Globus pallidus (tissue), 1 donor: ENCODE measurements around the gene TMEM191B.
"Not testable (repeated sequence)": the region's sequence is repeated elsewhere in the genome, so short reads cannot be mapped to it uniquely, and the experiment has no call there.

ENCODE experiments used
- DNase-seq: peaks from one replicate; pipeline ENCODE4 v3.0.0-alpha.2; 2015; ENCODE audit warnings: low spot score

Gene TMEM191B

GRCh38 chr22:18527752-18528596 lies at the start of gene TMEM191B:
TMEM191B (plus strand) TSS chr22:18527802; CDS start chr22:18527981, 179 bp downstream.
- DNase-seq: not testable (repeated sequence)

GRCh38 chr22:18496227-18496626 lies 31.4 kb upstream of the TMEM191B start:
- not testable (repeated sequence) for DNase-seq

GRCh38 chr22:18511327-18511726 lies 16.3 kb upstream of the TMEM191B start:
- not testable (repeated sequence) for DNase-seq

- not testable (repeated sequence) for DNase-seq
Observed at GRCh38 chr22:18512378-18512777, 15.2 kb upstream of the TMEM191B start.

- DNase-seq: not testable (repeated sequence)
Observed at GRCh38 chr22:18513454-18513853, 14.1 kb upstream of the TMEM191B start.

GRCh38 chr22:18518061-18518460 lies 9.5 kb upstream of the TMEM191B start, which contains the start of gene GGTLC3:
GGTLC3 (minus strand) TSS chr22:18518161; CDS start chr22:18517897, 264 bp downstream.
- not testable (repeated sequence) for DNase-seq

- not testable (repeated sequence) for DNase-seq
Observed at GRCh38 chr22:18522762-18523161, 4.8 kb upstream of the TMEM191B start.

GRCh38 chr22:18523328-18523727 lies 4.3 kb upstream of the TMEM191B start:
- not testable (repeated sequence) for DNase-seq

GRCh38 chr22:18528597-18529415 lies 1.2 kb downstream of the TMEM191B start:
- peak; percentile 78 for DNase-seq

- DNase-seq: not testable (repeated sequence)
Observed at GRCh38 chr22:18529416-18530145, 2.0 kb downstream of the TMEM191B start.

GRCh38 chr22:18533633-18534032 lies 6.0 kb downstream of the TMEM191B start:
- DNase-seq: not testable (repeated sequence)

- not testable (repeated sequence) for DNase-seq
Observed at GRCh38 chr22:18534315-18534714, 6.7 kb downstream of the TMEM191B start.

- not testable (repeated sequence) for DNase-seq
Observed at GRCh38 chr22:18539994-18540393, 12.4 kb downstream of the TMEM191B start.

GRCh38 chr22:18543400-18543799 lies 15.8 kb downstream of the TMEM191B start:
- not testable (repeated sequence) for DNase-seq

- DNase-seq: not testable (repeated sequence)
Observed at GRCh38 chr22:18544615-18545014, 17.0 kb downstream of the TMEM191B start.

GRCh38 chr22:18549458-18550179 lies 22.0 kb downstream of the TMEM191B start:
- DNase-seq: not testable (repeated sequence)

- not testable (repeated sequence) for DNase-seq
Observed at GRCh38 chr22:18551046-18551445, 23.4 kb downstream of the TMEM191B start.

GRCh38 chr22:18552839-18553597 lies 25.4 kb downstream of the TMEM191B start:
- DNase-seq: not testable (repeated sequence)

- not testable (repeated sequence) for DNase-seq
Observed at GRCh38 chr22:18554280-18555256, 27.0 kb downstream of the TMEM191B start.
